Sigmoid colon (tissue), 7 donors: ENCODE measurements around the gene ATM. TPM values are rescaled to one million over a fixed set of nuclear protein-coding genes. Genes with fewer than 3 reads are reported as not detected.

Experiments used
- DNase-seq: peaks from one replicate; pipeline ENCODE4 v3.0.0-alpha.2; 2019
- H3K27ac ChIP-seq, 4 donors: fragments of 200-600 bp; sonication (generic); one replicate each; pipeline ENCODE4 v1.5.1; 2016 to 2019; ENCODE audit warnings: mild to moderate bottlenecking in 1 of 4
- H3K27me3 ChIP-seq, 3 donors: fragments of 200-600 bp; sonication (generic); one replicate each; pipeline ENCODE4 v1.5.1; 2019; ENCODE audit warnings: mild to moderate bottlenecking in 1 of 3
- H3K36me3 ChIP-seq, 4 donors: fragments of 200-600 bp; sonication (generic); one replicate each; pipeline ENCODE4 v1.5.1; 2016 to 2019
- H3K4me1 ChIP-seq, 4 donors: fragments of 200-600 bp; sonication (generic); one replicate each; pipeline ENCODE4 v1.5.1; 2017 to 2019
- H3K4me3 ChIP-seq, 4 donors: fragments of 200-600 bp; sonication (generic); one replicate each; pipeline ENCODE4 v1.5.1; 2017 to 2019; ENCODE audit warnings: mild to moderate bottlenecking in 2 of 4, moderate library complexity in 1 of 4
- H3K9me3 ChIP-seq, 4 donors: fragments of 200-600 bp in 3 of 4; sonication (generic) in 3 of 4; one replicate each; pipeline versions ENCODE4 v1.5.1 to v1.6.1; 2013 to 2019
- CTCF ChIP-seq, 4 experiments: fragments of 450-650 bp in 3 of 4; fragments of 200-600 bp in 1 of 4; IDR thresholded peaks; one replicate each; pipeline ENCODE4 v1.5.1; 2016 to 2019; ENCODE audit warnings: antibody characterized with exemption in 4 of 4, mild to moderate bottlenecking in 3 of 4, moderate library complexity in 2 of 4
- EP300 ChIP-seq, 4 donors: sonication (generic); formaldehyde crosslinking; IDR thresholded peaks; one replicate each; pipeline ENCODE4 v1.6.1; 2017; ENCODE audit warnings: antibody characterized with exemption in 4 of 4
- POLR2A ChIP-seq, 2 donors: fragments of 450-650 bp; IDR thresholded peaks; one replicate each; pipeline ENCODE4 v1.6.1; 2016; ENCODE audit warnings: antibody characterized with exemption in 2 of 2, mild to moderate bottlenecking in 2 of 2, moderate library complexity in 2 of 2
- POLR2AphosphoS5 ChIP-seq, 4 donors: sonication (generic); formaldehyde crosslinking; IDR thresholded peaks; one replicate each; pipeline ENCODE4 v1.6.1; 2017; ENCODE audit warnings: antibody characterized with exemption in 4 of 4
- WGBS, 2 donors: extraction: QIAGEN DNeasy Blood & Tissue Kit; methylation state at CpG; one replicate each; pipeline ENCODE4 v1.1.7; 2013; 5-methylcytosine and 5-hydroxymethylcytosine counted together
- intact Hi-C: fragments of 100-400 bp; cut with DNase I; formaldehyde crosslinking; loops from one replicate; pipeline ENCODE4 v1.15.1; 2023
- polyA plus RNA-seq, 3 donors: library from polyadenylated mRNA; stranded (reverse); fragments of 200-250 nt; gene quantifications; one replicate each; pipeline ENCODE4 v1.2.3, GENCODE V29; 2013
- total RNA-seq, 4 donors: library from RNA; depleted of rRNA; stranded (reverse); fragments of >200 nt; gene quantifications; one replicate each; pipeline ENCODE4 v1.1.0, GENCODE V29; 2016
- donor health status: healthy with polysubstance abuse.
- donor health status: Bipolar disorder and iron deficiency.
- donor health status: healthy.

Gene ATM
- total and polyA plus RNA-seq, 7 donors, result 3.0 to 88.8 (median 52.7) TPM

DNA sequence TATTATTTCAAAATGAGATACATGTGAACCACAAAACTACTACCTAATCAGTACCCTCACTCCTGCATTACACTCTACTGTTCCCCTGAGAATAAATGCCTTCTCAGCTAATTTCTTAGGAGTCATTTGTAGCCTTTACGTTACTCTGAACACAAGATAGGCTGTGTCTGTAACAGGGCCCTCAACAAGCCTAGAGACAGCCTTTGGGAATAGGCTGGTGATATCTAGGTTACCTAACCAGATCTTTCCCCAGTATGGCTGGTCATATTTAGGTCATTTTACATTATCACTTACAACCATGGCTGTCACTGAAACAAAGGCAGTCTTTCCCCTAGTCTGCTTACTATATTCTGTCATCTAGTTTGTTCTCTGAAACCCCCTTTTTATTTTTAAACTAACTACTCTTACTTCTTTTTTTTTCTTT, 14.2 kb downstream of the ATM start:
- TF ChIP-seq POLR2A (IDR thresholded peaks at IDR 0.05) (no peak), EP300 (IDR thresholded peaks at IDR 0.05) (no peak), CTCF (IDR thresholded peaks at IDR 0.05) (no peak), POLR2AphosphoS5 (IDR thresholded peaks at IDR 0.05) (no peak)
- intact Hi-C loops, result no loop called here
- Histone ChIP-seq H3K4me3 (no peak overlapping the region), H3K9me3 (no peaks in the 10 kb centered on the region), H3K36me3 (peaks cover 0 to 64% (median 7%) of the 10 kb centered on the region in 4 donors), H3K27ac (no peak overlapping the region), H3K4me1 (no peaks in the 10 kb centered on the region), H3K27me3 (no peaks in the 10 kb centered on the region)
- no peak for DNase-seq
- WGBS, 2 donors, result 63 to 92% methylated on average over 1 of the region's 1 CpG

DNA sequence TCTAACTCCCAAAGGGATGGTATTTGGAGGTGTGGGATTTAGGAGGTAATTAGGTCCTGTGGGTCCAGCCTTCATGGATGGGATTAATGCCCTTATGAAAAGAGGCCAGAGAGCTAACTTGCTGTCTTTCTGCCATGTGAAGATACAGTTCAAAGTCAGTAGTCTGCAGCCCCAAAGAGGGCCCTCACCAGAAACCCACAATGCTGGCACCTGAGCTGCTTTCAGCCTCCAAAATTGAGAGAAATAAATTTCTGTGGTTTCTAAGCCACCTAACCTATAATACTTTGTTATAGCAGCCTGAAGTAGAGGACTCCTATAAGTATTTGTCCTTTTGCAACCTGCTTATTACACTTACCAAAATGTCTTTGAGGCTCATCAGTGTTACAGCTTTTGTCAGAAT, 16.2 kb downstream of the ATM start:
- no peaks in the 10 kb centered on the region for H3K4me1 ChIP-seq
- intact Hi-C loops, result no loop called here
- H3K4me3 ChIP-seq, result no peak overlapping the region
- no peaks in the 10 kb centered on the region for H3K9me3 ChIP-seq
- no peak for DNase-seq
- H3K27ac ChIP-seq, result no peak overlapping the region
- no peak for TF ChIP-seq POLR2A (IDR thresholded peaks at IDR 0.05)
- no peak for TF ChIP-seq POLR2AphosphoS5 (IDR thresholded peaks at IDR 0.05)
- no peak for TF ChIP-seq CTCF (IDR thresholded peaks at IDR 0.05)
- no peak for TF ChIP-seq EP300 (IDR thresholded peaks at IDR 0.05)
- H3K36me3 ChIP-seq, result peaks cover 0 to 64% (median 4%) of the 10 kb centered on the region in 4 donors
- no peaks in the 10 kb centered on the region for H3K27me3 ChIP-seq

DNA sequence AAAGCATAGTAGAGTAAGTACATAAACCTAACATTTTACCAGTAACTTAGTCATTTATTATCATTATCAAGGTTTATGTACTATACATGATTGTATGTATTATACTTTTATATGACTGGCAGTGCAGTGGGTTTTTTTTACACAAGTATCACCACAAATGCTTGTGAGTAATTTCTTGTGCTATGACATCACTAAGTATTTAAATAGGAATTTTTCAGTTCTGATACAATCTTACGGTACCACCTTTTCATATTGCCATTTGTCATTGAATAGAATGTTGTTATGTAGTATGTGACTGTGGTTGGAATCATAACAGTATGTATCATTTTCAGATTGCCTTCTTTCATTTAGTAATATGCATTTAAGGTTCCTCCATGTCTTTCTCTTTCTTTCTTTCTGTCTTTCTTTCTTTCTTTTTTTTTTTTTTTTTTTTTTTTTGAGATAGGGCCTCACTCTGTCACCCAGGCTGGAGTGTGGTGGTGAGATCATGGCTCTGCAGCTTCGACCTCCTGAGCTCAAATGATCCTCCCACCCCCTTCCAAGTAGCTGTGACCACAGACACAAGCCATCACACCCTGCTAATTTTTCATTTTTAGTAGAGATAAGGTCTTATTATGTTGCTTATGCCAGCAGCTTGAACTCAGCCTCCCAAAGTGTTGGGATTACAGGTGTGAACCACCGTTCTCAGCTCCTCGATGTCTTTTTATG, 18.6 kb downstream of the ATM start:
- DNase-seq, result no peak
- Histone ChIP-seq H3K9me3 (no peaks in the 10 kb centered on the region), H3K27me3 (no peaks in the 10 kb centered on the region), H3K4me3 (no peak overlapping the region), H3K4me1 (no peaks in the 10 kb centered on the region), H3K36me3 (peaks cover 0 to 75% (median 4%) of the 10 kb centered on the region in 4 donors), H3K27ac (no peak overlapping the region)
- TF ChIP-seq POLR2AphosphoS5 (IDR thresholded peaks at IDR 0.05), result no peak
- TF ChIP-seq CTCF (IDR thresholded peaks at IDR 0.05), result no peak
- intact Hi-C loops, result no loop called here
- 82 to 96% methylated on average over 4 of the region's 4 CpGs for WGBS, 2 donors

- H3K27me3 ChIP-seq, result no peaks in the 10 kb centered on the region
- no peak for DNase-seq
- no peaks in the 10 kb centered on the region for H3K9me3 ChIP-seq
- no peak overlapping the region for H3K27ac ChIP-seq
- H3K4me3 ChIP-seq, result no peak overlapping the region
- TF ChIP-seq EP300 (IDR thresholded peaks at IDR 0.05) (no peak), CTCF (IDR thresholded peaks at IDR 0.05) (no peak), POLR2A (IDR thresholded peaks at IDR 0.05) (no peak), POLR2AphosphoS5 (IDR thresholded peaks at IDR 0.05) (no peak)
- 95 to 98% methylated on average over 2 of the region's 2 CpGs for WGBS, 2 donors
- peaks cover 0 to 75% (median 0%) of the 10 kb centered on the region in 4 donors for H3K36me3 ChIP-seq
- no peaks in the 10 kb centered on the region for H3K4me1 ChIP-seq
- intact Hi-C loops, result no loop called here
These were observed 19.6 kb downstream of the ATM start for GRCh38 chr11:108242422-108242821.

DNA sequence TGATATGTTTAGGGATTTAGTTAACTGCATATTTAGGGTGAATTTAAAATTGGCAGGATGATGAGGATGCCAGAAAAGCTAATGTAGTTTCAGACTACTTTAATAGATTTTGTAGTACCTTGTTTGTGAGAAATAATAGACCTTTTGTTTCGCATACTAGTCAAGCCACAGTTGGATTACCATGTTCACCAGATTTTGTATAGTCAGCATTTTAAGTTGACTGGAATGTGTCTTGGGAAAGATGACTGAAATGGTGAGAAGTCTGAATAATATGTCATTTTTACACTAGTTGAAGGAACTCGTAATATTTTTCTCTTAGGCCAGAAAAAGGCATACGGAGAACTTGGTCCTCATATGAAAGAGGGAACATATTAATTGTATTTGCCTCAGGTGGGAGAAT, 23.4 kb downstream of the ATM start:
- Histone ChIP-seq H3K4me1 (no peaks in the 10 kb centered on the region), H3K4me3 (no peak overlapping the region), H3K36me3 (peaks cover 0 to 85% (median 6%) of the 10 kb centered on the region in 4 donors), H3K9me3 (no peaks in the 10 kb centered on the region), H3K27ac (no peak overlapping the region), H3K27me3 (no peaks in the 10 kb centered on the region)
- intact Hi-C loops, result no loop called here
- no peak for DNase-seq
- TF ChIP-seq POLR2A (IDR thresholded peaks at IDR 0.05) (no peak), POLR2AphosphoS5 (IDR thresholded peaks at IDR 0.05) (no peak), CTCF (IDR thresholded peaks at IDR 0.05) (no peak), EP300 (IDR thresholded peaks at IDR 0.05) (no peak)
- 65 to 97% methylated on average over 3 of the region's 3 CpGs for WGBS, 2 donors
